NCI-H446 treated with DMSO at 0.1 percent for 48 hours (cell line): ENCODE measurements around the gene SH3TC2.

Experiments used
- DNase-seq: peaks from one replicate; lab custom pipeline; 2025; lab: John Stamatoyannopoulos, UW

The SH3TC2 gene

GRCh38 chr5:149060325-149060724 is 2.5 kb downstream of the SH3TC2 start:
- no peak for DNase-seq

- DNase-seq, result no peak
Observed at GRCh38 chr5:149056616-149057165, 6.2 kb downstream of the SH3TC2 start.

- no peak for DNase-seq
Observed at GRCh38 chr5:149054416-149054815, 8.4 kb downstream of the SH3TC2 start.

GRCh38 chr5:149053072-149053695 is 9.7 kb downstream of the SH3TC2 start:
- DNase-seq, result no peak

- no peak for DNase-seq
Observed at GRCh38 chr5:149049371-149049781, 13.5 kb downstream of the SH3TC2 start.

- no peak for DNase-seq
Observed at GRCh38 chr5:149048811-149049210, 14.1 kb downstream of the SH3TC2 start.

- no peak for DNase-seq
Observed at GRCh38 chr5:149047462-149047861, 15.4 kb downstream of the SH3TC2 start.

- no peak for DNase-seq
Observed at GRCh38 chr5:149046196-149046829, 16.5 kb downstream of the SH3TC2 start.

GRCh38 chr5:149045089-149045460 is 17.8 kb downstream of the SH3TC2 start:
- DNase-seq, result no peak

GRCh38 chr5:149044453-149045088 is 18.3 kb downstream of the SH3TC2 start:
- DNase-seq, result no peak

- DNase-seq, result no peak
Observed at GRCh38 chr5:149043641-149044040, 19.2 kb downstream of the SH3TC2 start.

GRCh38 chr5:149042865-149043264 is 20.0 kb downstream of the SH3TC2 start:
- DNase-seq, result no peak

GRCh38 chr5:149041242-149041641 is 21.6 kb downstream of the SH3TC2 start:
- no peak for DNase-seq

- no peak for DNase-seq
Observed at GRCh38 chr5:149040421-149040820, 22.4 kb downstream of the SH3TC2 start.

- DNase-seq, result no peak
Observed at GRCh38 chr5:149039506-149039905, 23.4 kb downstream of the SH3TC2 start.

GRCh38 chr5:149038336-149039080 is 24.4 kb downstream of the SH3TC2 start:
- no peak for DNase-seq

GRCh38 chr5:149037817-149038216 is 25.0 kb downstream of the SH3TC2 start:
- DNase-seq, result no peak

GRCh38 chr5:149036970-149037369 is 25.9 kb downstream of the SH3TC2 start:
- no peak for DNase-seq

GRCh38 chr5:149036168-149036567 is 26.7 kb downstream of the SH3TC2 start:
- no peak for DNase-seq

GRCh38 chr5:149035372-149035790 is 27.5 kb downstream of the SH3TC2 start:
- peak; percentile 29 for DNase-seq

- no peak for DNase-seq
Observed at GRCh38 chr5:149030838-149031397, 31.9 kb downstream of the SH3TC2 start.

- DNase-seq, result no peak
Observed at GRCh38 chr5:149030392-149030791, 32.5 kb downstream of the SH3TC2 start.
